AG04449 (cell line): ENCODE data around the gene C16orf96.
"Not testable (repeated sequence)": the region's sequence is repeated elsewhere in the genome, so short reads cannot be mapped to it uniquely, and the experiment has no call there.

Experiments
- CTCF ChIA-PET: fragments of 350-600 bp; formaldehyde crosslinking; extraction: SDS; loops from one replicate; lab custom pipeline; 2021; ENCODE audit warnings: antibody characterized with exemption; lab: Yijun Ruan, JAX
- POLR2A ChIA-PET: fragments of 400-600, 350-600 bp; formaldehyde crosslinking; extraction: SDS; loops from one replicate; lab custom pipeline; 2020; ENCODE audit warnings: antibody characterized with exemption, inconsistent platforms; lab: Yijun Ruan, JAX
- DNase-seq: peaks from one replicate; pipeline ENCODE4 v3.0.0-alpha.2; 2010; ENCODE audit warnings: low read depth, low spot score
- H3K4me3 ChIP-seq: 2 replicates; pipeline ENCODE4 v1.5.1; 2011; ENCODE audit warnings: low read depth, mild to moderate bottlenecking, control low read depth, low read length
- TF ChIP-seq, protein P1 (sequence below): IDR thresholded peaks from one replicate; pipeline ENCODE4 v1.5.1; 2011; ENCODE audit warnings: mild to moderate bottlenecking, moderate library complexity, low read length, control low read depth, inconsistent platforms; ENCODE audit not compliant: insufficient read depth; ENCODE audit errors: missing control alignments

The C16orf96 gene

GRCh38 chr16:4566144-4566543, 10.0 kb downstream of the C16orf96 start:
- ChIA-PET CTCF (interaction anchor here (1.9 kb wide), 1 partner anchor 20 kb away, joined by 7 read pairs; no protein-coding TSS in a partner anchor), POLR2A (no interaction called here)
- DNase-seq, result no peak

DNA sequence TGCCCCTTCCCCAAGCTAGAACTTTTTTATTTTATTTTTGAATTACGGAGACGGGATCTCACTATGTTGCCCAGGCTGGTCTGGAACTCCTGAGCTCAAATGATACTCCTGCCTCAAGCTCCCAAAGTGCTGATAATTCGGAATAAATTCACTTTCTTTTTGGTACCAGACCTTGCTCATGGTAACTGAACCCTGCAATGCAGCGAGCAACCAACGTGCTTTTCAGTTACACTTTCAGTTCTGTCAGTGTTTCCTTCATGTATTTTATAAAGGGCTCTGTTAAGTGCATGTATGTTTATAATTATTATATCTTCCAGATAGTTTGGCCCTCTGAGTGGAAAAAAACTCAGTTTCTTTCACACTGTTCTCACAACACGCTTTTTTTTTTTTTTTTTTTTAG, 13.9 kb downstream of the C16orf96 start:
- TF ChIP-seq, protein P1, sequence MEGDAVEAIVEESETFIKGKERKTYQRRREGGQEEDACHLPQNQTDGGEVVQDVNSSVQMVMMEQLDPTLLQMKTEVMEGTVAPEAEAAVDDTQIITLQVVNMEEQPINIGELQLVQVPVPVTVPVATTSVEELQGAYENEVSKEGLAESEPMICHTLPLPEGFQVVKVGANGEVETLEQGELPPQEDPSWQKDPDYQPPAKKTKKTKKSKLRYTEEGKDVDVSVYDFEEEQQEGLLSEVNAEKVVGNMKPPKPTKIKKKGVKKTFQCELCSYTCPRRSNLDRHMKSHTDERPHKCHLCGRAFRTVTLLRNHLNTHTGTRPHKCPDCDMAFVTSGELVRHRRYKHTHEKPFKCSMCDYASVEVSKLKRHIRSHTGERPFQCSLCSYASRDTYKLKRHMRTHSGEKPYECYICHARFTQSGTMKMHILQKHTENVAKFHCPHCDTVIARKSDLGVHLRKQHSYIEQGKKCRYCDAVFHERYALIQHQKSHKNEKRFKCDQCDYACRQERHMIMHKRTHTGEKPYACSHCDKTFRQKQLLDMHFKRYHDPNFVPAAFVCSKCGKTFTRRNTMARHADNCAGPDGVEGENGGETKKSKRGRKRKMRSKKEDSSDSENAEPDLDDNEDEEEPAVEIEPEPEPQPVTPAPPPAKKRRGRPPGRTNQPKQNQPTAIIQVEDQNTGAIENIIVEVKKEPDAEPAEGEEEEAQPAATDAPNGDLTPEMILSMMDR, result no peak
- DNase-seq, result no peak
- CTCF ChIA-PET, result interaction anchor here (1.1 to 1.8 kb wide), 3 partner anchors 16 to 64 kb away, joined by 3 to 9 read pairs (median 3); no protein-coding TSS in a partner anchor

More at GRCh38 chr16:4566144-4566543, 10.0 kb downstream of the C16orf96 start:
- H3K4me3 ChIP-seq, result no peak overlapping the region
- TF ChIP-seq, protein P1, result no peak

DNA sequence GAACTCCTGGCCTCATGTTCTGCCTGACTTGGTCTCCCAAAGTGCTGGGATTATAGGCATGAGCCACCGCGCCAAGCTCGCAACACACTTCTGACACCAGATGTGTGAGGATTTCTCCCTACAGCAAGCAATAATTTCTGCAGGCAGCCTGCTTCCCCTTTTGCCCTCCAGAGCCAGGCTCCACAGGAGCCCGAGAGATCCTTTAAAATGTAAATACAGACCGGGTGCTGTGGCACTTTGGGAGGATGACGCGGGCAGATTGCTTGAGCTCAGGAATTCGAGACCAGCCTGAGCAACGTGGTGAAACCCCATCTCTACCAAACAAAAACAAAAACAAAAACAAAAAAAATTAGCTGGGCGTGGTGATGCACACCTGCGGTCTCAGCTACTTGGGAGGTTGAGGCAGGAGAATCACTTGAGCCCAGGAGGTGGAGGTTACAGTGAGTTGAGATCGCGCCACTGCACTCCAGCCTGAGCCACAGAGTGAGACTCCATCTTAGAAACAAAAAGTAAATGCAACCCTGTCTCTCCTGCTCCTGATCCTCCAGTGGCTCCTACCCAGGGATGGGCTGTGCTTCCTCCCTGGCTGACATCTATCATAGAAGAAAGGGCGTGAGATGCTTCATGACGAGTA, 14.7 kb downstream of the C16orf96 start:
- no peak overlapping the region for H3K4me3 ChIP-seq
- DNase-seq, result no peak
- TF ChIP-seq, protein P1, result no peak
- CTCF ChIA-PET, result interaction anchor here (0.9 to 1.8 kb wide), 2 partner anchors 15 to 22 kb away, joined by 4 to 9 read pairs; no protein-coding TSS in a partner anchor
- POLR2A ChIA-PET, result no interaction called here

More for the DNA sequence above, 13.9 kb downstream of the C16orf96 start:
- no peak overlapping the region for H3K4me3 ChIP-seq
- POLR2A ChIA-PET, result no interaction called here

GRCh38 chr16:4572715-4573114, 16.6 kb downstream of the C16orf96 start:
- TF ChIP-seq, protein P1, result no peak
- CTCF ChIA-PET, result interaction anchor here (0.9 to 2.1 kb wide), 3 partner anchors 13 to 24 kb away, joined by 4 to 6 read pairs (median 6); no protein-coding TSS in a partner anchor
- POLR2A ChIA-PET, result interaction anchor here (1.0 kb wide), 1 partner anchor 42 kb away, joined by 3 read pairs; no protein-coding TSS in a partner anchor

GRCh38 chr16:4573926-4574325, 17.8 kb downstream of the C16orf96 start:
- DNase-seq, H3K4me3 ChIP-seq: not testable (repeated sequence)
- ChIA-PET CTCF (interaction anchor here (1.8 to 2.1 kb wide), 2 partner anchors 12 to 23 kb away, joined by 6 read pairs; no protein-coding TSS in a partner anchor), POLR2A (interaction anchor here (1.0 kb wide), 1 partner anchor 43 kb away, joined by 3 read pairs; no protein-coding TSS in a partner anchor)

More at GRCh38 chr16:4572715-4573114, 16.6 kb downstream of the C16orf96 start:
- H3K4me3 ChIP-seq, result no peak overlapping the region
- no peak for DNase-seq

GRCh38 chr16:4574919-4575705, 19.0 kb downstream of the C16orf96 start:
- TF ChIP-seq, protein P1, result no peak
- CTCF ChIA-PET, result interaction anchor here (2.1 to 2.3 kb wide), 2 partner anchors 10 to 24 kb away, joined by 6 to 14 read pairs; no protein-coding TSS in a partner anchor
- POLR2A ChIA-PET, result no interaction called here
- no peak for DNase-seq
- no peak overlapping the region for H3K4me3 ChIP-seq
